HL-60/S4 (cell line): ENCODE measurements around the gene DHRS12.
"Not testable (repeated sequence)": the region's sequence is repeated elsewhere in the genome, so short reads cannot be mapped to it uniquely, and the experiment has no call there.

ENCODE experiments used
- in situ Hi-C: fragments of 300-500 bp; cut with MboI; formaldehyde crosslinking; loops from 2 replicates; pipeline ENCODE4 v1.14.3; 2022; ENCODE audit warnings: low sequenced_read_pairs

DHRS12 gene

DNA sequence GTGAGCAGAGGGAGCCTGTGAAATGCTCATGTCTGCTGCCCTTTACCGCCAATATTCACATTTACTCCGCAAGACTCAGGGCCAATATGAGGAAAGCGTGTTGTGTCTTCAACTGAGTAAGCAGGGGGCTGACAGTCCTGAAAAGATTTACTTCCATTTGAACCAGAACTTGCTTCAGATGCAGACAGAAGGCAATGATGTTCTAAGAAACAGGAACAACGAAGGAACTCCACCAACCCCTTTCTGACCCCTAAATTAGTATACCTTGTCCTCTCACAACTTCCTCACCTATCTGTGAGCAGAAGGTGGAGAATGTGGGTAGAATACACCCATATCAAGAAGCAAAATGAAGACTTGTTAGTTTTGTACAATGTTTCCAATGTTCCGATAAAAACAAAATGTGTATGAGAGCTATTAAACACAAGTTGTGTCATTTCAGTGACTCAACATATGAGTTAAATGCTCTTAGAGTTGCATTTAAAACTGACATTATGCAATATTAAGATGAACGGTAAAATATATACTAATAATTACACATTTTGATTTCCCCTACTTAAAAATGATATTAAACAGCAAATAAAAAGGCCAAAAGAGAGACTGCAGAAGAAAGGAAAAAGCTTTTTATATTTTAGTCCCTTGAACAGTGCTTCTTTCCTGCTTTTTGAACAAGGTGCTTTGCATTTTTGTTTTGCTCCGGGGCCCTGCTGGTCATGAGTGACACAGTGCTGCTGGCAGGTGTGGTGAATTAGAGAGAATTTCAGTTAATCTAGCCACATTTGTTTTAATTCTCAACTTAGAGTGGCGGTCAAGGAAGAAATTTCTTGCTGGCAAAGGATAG is 25.0 kb upstream of the DHRS12 start:
- in situ Hi-C loops = no loop called here

DNA sequence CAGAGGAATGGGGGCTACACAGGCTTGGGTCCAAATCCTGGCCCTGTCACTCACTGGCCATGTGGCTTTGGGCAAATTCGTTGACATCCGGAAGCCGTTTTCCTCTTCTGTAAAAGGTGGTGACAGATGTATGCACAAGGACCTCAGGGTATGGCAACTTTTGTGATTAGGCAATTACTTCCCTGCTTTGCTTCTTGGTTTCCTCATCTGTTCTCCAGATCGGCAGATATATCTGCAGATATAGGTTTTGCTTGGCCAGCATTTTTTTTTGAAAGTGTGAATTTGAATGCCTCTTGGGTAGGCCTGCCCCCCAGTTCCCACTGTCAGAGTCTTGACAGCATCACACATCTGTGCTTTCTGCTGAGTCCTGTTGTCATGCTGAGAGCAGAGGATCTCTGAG is 23.3 kb upstream of the DHRS12 start:
- in situ Hi-C loops = no loop called here

DNA sequence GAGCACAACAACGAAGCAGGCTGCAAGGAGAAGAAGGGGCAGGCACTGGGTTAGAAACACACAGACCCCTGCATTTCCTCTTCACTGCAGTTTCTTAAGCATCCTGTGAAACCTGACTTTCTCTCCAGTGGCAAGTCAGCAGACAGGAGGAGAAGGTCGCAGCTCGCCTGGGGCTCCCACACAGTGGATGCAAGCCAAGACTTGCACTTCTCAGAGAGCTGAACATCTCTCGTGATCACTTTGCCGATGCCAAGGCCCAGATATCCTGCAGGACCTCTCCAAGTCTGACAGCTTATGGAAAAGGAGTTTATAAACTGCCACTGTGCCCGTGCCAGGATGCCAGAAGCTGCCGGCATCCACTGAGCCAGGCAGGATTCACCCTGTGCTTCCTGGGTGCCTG is 22.6 kb upstream of the DHRS12 start:
- in situ Hi-C loops = no loop called here

DNA sequence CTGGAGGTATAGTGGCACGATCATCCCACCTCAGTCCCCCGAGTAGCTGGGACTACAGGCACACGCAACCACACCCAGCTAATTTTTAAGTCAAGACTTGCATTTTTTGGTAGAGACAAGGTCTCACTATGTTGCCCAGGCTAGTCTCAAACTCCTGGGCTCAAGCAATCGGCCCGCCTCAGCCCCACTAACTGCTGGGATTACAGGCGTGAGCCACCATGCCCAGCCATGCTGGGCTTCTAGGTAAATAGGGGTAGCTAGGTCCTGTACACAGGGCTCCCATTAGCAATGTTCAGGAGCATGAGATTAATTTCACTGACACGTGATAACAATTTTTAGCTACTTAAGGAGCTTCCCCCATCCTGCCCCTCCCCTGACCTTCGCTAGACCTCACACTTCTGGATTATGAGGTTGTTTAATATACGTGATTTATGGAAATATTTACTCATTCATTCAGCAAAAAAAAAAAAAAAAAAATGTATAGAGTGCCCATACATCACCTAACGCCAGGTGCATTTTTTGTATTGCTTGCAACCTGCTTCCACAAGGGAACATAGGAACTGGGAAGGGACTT is 21.8 kb upstream of the DHRS12 start:
- in situ Hi-C loops = no loop called here

DNA sequence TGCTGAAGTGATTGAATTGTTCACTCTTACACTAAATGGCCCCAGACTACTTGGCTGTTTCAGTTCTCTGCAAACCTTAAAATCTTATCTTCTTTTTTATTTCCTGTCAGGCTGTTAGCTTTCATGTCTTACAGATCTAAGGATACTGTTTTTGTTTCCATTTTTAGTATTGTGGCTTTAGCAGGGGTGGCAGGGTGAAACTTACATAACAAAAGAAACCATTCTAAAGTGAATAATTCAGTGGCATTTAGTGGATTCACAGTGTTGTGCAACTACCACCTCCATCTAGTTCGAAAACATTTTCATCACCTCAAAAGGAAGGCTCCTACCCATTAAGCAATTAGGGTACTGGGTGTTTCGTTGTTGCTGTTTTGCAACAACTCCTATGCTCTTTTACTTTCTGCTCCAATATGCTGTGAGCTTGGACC is 21.2 kb upstream of the DHRS12 start:
- in situ Hi-C loops = no loop called here

DNA sequence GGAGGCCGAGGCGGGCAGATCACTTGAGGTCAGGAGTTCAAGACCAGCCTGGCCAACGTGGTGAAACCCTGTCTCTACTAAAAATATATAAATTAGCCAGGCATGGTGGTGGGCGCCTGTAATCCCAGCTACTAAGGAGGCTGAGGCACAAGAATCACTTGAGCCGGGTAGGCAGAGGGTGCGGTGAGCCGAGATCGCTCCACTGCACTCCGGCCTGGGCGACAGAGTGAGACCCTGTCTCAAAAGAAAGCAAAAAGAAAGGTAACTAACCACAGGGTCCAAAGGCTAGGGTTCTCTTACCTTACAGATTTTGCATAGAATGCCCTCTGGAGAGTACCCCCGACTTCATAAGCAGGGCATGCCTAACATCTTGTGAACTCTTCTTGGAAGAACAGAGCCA is 20.7 kb upstream of the DHRS12 start:
- in situ Hi-C loops = not testable (repeated sequence)

DNA sequence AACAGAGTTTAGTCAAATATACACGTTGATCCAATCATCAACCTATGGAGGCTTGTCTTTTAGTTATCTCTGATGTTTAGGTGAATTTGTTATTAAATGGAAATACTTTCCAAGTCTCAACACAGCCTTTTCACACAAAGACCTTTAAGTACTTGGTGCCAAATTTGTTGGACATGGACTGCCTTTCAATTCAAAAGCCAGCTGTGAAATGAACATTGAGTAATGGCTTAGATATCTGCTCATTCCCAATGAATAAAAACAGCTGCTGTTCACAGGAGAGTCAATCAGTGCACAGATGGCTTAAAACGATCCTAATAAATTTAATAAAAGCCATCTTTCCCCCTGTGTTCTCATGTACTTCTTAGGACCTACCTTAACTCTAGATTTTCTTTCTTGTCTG is 19.9 kb upstream of the DHRS12 start:
- in situ Hi-C loops = no loop called here

DNA sequence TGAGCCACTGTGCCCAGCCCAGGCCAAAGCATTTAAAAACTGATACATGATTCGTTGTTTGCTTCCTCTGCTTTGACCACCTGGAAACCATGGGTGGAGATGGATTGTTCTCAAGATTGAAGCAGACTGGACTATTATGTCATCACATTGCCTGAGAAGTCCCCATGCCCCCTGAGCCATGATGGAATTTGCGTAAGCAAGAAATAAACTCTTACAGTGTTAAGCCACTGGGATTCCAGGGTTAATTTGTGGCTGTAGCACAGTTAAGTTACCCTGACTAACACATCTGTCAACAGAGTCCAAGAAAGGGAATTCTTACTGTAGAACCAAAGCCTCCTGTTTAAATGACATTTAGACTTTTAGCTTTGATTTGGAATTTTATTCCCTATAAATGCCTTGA is 19.4 kb upstream of the DHRS12 start:
- in situ Hi-C loops = no loop called here

DNA sequence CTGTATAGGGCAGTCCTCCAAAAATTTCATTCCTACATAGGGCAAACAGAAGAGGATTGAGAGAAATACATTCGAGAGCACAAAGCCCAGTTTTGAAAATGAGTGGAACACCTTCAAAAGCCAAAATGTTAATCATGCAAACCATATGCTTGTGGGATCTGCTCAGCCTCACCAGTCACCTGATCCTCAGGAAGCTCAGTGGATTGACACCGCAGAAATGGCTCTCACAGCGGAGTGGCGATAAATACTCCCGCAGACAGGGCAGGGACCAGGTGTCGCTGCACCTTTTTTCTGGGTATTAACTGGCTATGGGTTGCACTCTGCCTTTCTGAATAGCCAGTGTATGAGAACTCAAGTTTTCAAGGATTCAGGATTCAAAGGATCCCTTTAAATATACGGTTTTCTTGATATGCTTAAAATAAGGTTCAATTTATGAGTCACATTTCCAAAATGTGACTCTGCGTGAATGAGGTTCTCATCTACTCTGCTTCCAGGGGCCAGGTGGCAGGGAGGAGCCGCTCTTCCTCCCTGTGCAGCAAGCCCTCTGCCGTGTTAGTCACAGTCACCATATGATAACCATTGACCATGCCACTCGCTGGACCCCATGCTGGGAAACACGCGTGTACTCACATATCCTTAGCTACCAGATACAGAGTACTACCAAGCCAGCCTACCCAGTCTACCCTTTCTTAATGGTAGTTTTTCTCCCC is 18.3 kb upstream of the DHRS12 start:
- in situ Hi-C loops = no loop called here

DNA sequence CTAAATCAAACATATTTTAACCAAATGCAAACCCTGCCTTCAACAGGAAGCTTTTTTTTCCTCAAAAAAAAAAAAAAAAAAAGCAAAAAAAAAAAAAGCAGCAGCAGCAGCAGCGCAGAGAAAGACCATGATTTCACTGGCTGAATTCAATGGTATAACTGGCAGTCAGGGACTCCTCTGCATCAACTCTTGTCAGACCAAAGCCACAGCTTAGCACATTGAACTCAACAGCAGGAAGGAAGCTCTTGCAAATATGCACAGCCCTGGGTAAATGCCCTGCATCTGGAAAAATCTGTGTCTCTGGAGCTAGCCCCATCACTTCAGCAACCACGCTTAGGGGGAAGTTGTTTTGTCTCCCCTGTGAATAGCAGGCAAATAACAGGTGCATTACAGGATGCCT is 17.6 kb upstream of the DHRS12 start:
- in situ Hi-C loops = no loop called here

DNA sequence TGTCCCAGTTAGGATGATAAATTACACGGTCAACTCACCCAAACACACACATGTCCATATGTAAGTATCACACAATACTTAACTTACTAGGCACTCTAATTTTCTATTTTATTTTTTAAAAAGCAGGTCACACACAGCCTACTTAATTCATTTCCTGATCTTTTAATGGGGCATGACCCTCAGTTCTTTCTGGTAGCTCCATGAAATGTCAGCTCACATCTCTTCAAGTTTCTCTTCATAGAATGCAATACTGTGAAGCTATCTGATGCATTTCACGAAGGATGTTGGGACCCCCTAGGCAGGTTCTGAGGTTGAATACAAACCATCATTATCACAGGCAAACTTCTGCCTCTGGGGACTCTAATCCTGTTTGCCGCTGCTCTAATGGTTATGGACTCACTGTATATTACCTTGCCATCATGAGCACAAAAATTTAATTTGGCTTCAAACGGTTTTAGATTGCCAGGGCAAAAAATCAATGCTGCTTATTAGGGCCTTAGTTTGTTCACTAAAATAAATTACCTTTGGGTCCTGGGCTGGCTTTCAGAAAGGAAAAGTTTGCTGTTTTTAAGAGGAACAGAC is 16.1 kb upstream of the DHRS12 start:
- in situ Hi-C loops = no loop called here

DNA sequence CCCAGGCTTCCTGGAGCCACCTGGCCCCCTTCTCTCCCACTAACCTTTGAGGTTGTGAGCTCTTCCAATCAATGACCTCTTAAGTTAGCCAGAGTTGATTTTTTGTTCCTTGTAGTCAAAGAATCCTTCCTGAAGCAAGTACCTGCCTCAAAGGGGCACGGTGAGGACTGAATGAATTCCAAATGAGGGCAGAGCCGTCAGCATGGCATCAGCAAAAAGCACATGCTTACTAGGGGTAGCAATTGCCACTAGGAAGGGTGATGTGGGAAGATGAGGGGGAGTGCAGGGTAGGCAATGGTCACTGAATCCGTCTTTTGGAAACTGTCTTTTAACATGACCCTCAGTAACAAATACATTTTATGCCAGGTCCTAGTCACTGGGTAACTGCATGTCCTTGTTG is 15.6 kb upstream of the DHRS12 start:
- in situ Hi-C loops = no loop called here

DNA sequence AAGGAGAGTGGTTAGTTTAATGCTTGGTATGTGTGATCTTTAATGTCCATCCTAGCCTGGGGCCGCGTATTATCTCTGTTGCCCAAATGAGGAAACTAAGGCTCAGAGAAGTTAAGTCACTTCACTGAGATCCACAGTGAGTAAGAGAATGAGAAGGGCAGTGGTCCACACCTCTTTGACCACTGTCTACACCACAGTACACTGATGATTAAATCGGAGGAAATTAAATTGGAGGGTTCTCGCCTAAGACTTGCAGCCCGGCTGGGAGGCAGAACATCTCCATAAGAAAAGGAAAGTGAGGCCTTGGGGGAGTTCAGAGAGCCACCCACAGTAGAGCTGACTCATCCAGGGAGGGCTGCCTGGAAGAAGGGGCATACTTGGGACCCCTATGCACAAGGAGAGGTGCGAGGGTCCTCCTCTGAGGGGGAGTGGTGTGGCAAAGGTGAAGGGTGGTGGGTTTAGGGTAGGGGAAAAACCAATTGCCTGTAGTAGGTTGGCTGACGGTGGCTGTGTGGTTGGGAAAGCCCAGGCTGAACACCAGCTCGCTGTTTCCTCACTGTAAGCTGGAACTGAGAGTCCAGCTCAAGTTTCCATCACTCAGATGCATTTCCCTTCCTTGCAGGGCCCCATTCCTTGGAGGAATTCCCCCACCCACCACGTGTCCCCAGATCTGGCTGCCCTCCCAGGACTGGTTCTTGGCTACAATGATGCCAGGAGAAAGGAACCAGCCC is 15.0 kb upstream of the DHRS12 start:
- in situ Hi-C loops = no loop called here

DNA sequence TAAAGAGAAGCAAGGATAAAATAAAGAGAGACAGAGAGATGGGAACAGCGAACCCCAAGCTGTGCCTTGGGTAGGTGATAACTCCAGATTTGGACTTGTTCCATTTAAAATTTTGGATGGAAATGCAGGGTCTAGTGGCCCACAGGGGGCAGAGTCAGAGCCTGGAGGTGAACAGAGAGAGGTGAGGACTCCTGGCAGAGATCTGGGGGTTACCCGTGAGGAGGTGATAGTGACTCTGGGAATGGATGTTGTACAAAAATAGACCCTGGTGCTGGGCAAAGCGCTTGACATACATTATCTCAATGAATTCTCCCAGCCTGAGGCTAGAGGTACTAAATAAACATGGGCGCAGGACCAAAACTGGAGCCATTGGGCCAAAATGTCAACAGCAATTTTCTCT is 14.3 kb upstream of the DHRS12 start:
- in situ Hi-C loops = no loop called here

DNA sequence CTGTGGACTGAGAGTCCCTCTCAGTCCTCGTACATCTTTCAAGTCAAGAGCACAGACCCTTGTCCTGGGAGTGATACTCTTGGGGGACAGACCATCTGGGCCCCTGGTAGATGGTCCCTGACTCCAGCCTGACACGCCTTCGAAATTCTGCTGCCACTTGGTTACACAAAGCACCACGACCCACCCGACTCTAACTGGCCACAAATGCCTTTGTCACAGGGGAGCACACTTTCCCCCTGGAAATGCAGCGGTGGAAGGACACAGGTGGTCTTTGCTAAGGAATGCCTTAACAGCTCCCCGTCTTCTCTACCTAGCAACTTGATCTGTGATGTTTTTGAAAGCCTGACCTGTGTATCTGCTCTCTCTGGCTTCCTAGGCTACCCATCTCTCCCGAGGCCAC is 13.8 kb upstream of the DHRS12 start:
- in situ Hi-C loops = no loop called here

DNA sequence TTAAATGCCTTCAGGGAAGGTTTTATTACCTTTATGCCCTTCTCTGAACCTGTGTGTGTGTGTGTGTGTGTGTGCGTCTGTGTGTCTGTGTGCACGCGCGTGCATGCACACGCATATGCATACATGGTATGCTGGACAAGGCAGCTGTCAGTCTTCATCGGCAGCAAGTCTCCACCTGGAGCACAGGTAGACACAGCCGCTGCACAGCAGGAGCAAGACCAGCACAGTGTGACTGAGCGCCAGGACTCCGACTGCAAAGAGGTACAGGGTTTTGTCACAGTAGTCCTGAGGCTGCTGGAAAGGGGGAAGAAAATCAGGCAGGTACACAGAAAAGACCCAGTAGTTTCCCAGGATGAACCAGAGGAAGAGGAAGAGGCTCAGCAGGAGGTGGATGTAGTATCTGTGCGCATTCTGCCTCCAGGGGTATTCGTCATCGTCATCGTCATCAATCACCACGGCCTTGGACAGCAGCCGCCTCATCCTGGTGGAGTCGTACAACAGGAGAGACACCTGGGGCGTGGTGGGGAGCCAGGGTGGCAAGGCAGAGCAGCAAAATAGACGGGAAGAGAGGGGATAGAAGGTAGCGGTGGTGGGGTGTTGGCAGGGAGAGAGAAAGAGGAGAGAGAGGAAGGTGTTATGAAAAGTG is 12.8 kb upstream of the DHRS12 start:
- in situ Hi-C loops = no loop called here

DNA sequence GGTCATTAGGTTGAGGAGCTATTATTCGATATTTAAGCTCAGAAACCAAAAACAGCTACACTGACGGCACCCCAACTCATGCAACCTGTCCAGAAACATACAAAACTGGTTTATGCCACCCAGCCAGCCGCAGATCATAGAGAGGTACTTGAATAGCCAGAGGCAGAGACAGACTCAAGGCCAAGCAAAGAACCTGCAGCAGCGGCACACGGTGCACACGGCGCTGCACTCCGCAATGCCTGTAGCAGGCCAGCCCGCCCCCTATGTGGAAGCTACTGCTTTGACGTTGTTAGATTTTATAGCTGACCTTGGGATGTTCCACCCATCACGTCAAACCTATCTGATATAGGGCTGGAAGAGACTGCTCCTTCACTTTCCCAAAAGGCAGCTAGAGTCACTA is 11.9 kb upstream of the DHRS12 start:
- in situ Hi-C loops = no loop called here

DNA sequence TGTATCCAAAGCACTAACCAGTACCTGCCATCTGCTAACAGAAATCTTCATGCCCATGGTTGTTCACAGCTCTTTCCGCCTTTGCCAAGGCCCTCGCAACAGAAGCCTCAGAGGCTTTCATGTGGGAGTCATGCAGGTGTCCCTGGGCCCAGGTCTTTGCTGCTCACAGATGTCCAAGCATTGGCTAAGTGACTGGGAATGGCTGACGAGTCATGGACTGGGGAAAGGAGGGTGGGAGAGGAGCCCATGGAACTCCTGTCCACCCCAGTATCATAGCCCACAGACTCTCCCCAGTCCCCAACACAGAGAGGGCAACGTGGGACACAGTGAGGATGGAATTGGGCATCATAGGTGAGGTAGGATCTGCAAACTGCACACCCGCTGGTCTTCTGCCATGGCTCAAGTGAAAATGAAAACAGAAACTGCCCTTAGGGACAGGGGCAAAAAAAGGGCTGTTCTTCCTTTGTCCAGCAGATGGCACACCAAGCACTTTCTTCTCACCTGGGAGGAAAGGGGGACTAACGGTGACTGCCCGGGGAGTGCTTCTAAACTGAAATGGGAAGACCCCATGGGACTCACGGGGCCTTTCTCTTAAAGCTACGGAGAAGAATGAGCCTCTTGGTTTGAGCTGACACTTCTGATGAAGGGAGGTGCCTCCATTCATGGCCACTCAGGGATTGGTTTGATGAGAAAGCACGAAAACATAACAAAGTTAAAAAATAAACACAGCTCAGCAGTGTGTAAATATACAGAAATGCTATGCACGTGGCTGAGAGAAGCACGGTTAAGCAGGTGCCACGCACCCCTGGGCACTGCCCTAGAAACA is 11.1 kb upstream of the DHRS12 start:
- in situ Hi-C loops = no loop called here

DNA sequence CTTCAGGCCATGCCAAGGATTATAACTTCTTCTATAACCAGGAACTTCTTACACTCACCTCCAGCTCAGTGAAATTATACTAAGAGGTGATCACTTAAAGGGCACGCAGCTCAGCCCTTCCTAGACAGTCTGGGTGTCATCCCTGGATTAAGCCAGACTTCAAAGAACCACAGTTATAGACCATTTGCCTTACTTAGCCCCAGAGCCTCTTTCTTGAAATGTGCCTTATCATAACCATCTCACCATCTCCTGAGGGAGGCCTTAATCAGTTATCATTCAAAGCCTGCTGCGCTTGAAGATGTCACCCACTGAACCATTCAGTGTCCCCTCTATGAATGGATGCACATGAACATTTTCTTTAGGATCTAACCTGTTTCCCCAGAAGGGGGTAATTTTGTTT is 10.1 kb upstream of the DHRS12 start:
- in situ Hi-C loops = no loop called here
